COR-L47 (cell line): ENCODE results near the gene WIPF3.

Experiments
- DNase-seq: peaks from one replicate; lab custom pipeline; 2025; lab: John Stamatoyannopoulos, UW

WIPF3 gene

GRCh38 chr7:29847916-29848315 lies 41.6 kb downstream of the WIPF3 start:
- DNase-seq = no peak

- no peak for DNase-seq
Observed at GRCh38 chr7:29848941-29849340, 42.6 kb downstream of the WIPF3 start.

- no peak for DNase-seq
Observed at GRCh38 chr7:29851487-29851886, 45.2 kb downstream of the WIPF3 start.

GRCh38 chr7:29852457-29852856 lies 46.1 kb downstream of the WIPF3 start:
- no peak for DNase-seq

GRCh38 chr7:29853072-29853471 lies 46.8 kb downstream of the WIPF3 start:
- DNase-seq = no peak

GRCh38 chr7:29853789-29854188 lies 47.5 kb downstream of the WIPF3 start:
- DNase-seq = no peak

GRCh38 chr7:29854257-29854938 lies 48.1 kb downstream of the WIPF3 start:
- DNase-seq = no peak

GRCh38 chr7:29857654-29858053 lies 51.3 kb downstream of the WIPF3 start:
- DNase-seq = no peak

GRCh38 chr7:29858191-29858951 lies 52.1 kb downstream of the WIPF3 start:
- DNase-seq = no peak

GRCh38 chr7:29859104-29859503 lies 52.8 kb downstream of the WIPF3 start:
- DNase-seq = no peak

GRCh38 chr7:29859524-29860185 lies 53.3 kb downstream of the WIPF3 start:
- DNase-seq = no peak

GRCh38 chr7:29860186-29860585 lies 53.9 kb downstream of the WIPF3 start:
- DNase-seq = no peak

- no peak for DNase-seq
Observed at GRCh38 chr7:29861884-29862283, 55.6 kb downstream of the WIPF3 start.

- no peak for DNase-seq
Observed at GRCh38 chr7:29864656-29865055, 58.3 kb downstream of the WIPF3 start.

GRCh38 chr7:29865526-29865925 lies 59.2 kb downstream of the WIPF3 start:
- no peak for DNase-seq

GRCh38 chr7:29866490-29866930 lies 60.2 kb downstream of the WIPF3 start:
- peak; percentile 19 for DNase-seq

GRCh38 chr7:29871787-29872398 lies 65.6 kb downstream of the WIPF3 start:
- no peak for DNase-seq

- no peak for DNase-seq
Observed at GRCh38 chr7:29873644-29874294, 67.5 kb downstream of the WIPF3 start.

- no peak for DNase-seq
Observed at GRCh38 chr7:29875741-29876140, 69.4 kb downstream of the WIPF3 start.

- DNase-seq = peak; percentile 58
Observed at GRCh38 chr7:29877196-29877595, 70.9 kb downstream of the WIPF3 start.

GRCh38 chr7:29878081-29878688 lies 71.9 kb downstream of the WIPF3 start:
- DNase-seq = peak; percentile 51

GRCh38 chr7:29879609-29880008 lies 73.3 kb downstream of the WIPF3 start:
- DNase-seq = no peak
